ENCODE measurements around the gene COQ8B. TPM values are rescaled to one million over a fixed set of nuclear protein-coding genes. Genes with fewer than 3 reads are reported as not detected.

Gene COQ8B
- polyA plus RNA-seq, 1 experiment: 35.3 TPM

DNA sequence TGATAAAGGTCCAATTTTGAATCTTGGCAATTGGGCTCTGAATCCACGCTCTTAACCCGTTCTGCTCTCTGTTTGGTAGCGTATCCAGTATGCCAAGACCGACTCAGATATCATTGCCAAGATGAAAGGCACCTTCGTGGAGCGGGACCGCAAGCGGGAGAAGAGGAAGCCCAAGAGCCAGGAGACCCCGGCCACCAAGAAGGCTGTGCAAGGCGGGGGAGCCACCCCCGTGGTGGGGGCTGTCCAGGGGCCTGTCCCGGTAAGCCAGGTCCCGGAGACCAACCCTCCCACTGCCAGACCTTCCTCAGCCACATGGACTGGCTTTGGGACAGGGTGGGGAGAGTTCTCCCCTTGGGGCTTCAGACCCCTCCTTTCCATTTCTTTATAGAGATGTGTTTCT is 42.7 kb upstream of the COQ8B start:
- H3K27me3 ChIP-seq (ENCODE audit: control insufficient read depth, insufficient read depth, low read length): no peaks in the 10 kb centered on the region
- no peak overlapping the region for H3K4me3 ChIP-seq (ENCODE audit: low read depth, low read length)
- H3K36me3 ChIP-seq (ENCODE audit: control insufficient read depth, insufficient read depth, low read length): peaks cover 39% of the 10 kb centered on the region
- no peak for DNase-seq (ENCODE audit: low read depth)
- POLR2A ChIA-PET: no interaction called here
- no peak for TF ChIP-seq CTCF (IDR thresholded peaks at IDR 0.05; ENCODE audit: insufficient read depth, low read depth, low read length)
- CTCF ChIA-PET: no interaction called here

- DNase-seq (ENCODE audit: low read depth): no peak
- H3K27me3 ChIP-seq (ENCODE audit: control insufficient read depth, insufficient read depth, low read length): no peaks in the 10 kb centered on the region
- peaks cover 32% of the 10 kb centered on the region for H3K36me3 ChIP-seq (ENCODE audit: control insufficient read depth, insufficient read depth, low read length)
- ChIA-PET POLR2A (no interaction called here), CTCF (no interaction called here)
- H3K4me3 ChIP-seq (ENCODE audit: low read depth, low read length): no peak overlapping the region
- TF ChIP-seq CTCF (IDR thresholded peaks at IDR 0.05; ENCODE audit: insufficient read depth, low read depth, low read length): no peak
These were observed 41.8 kb upstream of the COQ8B start for GRCh38 chr19:40758491-40758890.

DNA sequence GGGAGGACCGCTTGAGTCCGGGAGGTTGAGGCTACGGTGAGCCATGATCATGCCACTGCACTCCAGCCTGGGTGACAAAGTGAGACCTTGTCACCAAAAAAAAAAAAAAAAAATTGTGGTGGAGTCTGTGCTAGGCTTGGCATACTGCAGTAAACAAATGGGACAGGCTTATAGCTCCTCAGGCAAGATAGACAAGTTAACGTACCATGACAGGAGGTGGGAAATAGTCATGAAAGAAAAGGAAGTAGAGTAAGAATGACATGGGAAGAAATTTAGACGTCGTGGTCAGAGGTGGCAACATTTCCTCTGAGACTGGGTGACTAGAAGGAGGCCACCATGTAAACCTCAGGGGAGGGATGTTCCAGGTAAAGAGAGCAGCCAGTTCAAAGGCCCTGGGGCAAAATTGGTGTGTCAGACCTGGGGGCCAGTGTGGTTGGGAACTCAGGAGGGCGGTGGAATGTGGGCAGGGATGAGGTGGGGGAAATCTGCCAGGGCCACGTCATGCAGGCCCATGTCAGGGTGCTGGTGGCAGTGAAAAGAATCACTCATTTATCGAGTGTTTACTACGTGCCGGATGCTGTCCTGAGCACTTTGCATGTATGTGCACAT is 39.9 kb upstream of the COQ8B start:
- TF ChIP-seq CTCF (IDR thresholded peaks at IDR 0.05; ENCODE audit: insufficient read depth, low read depth, low read length): no peak
- Histone ChIP-seq H3K36me3 (ENCODE audit: control insufficient read depth, insufficient read depth, low read length) (peaks cover 18% of the 10 kb centered on the region), H3K4me3 (ENCODE audit: low read depth, low read length) (no peak overlapping the region), H3K27me3 (ENCODE audit: control insufficient read depth, insufficient read depth, low read length) (no peaks in the 10 kb centered on the region)
- POLR2A ChIA-PET: no interaction called here
- DNase-seq (ENCODE audit: low read depth): no peak
- CTCF ChIA-PET: no interaction called here

GRCh38 chr19:40755791-40756190 is 39.1 kb upstream of the COQ8B start:
- H3K4me3 ChIP-seq (ENCODE audit: low read depth, low read length): no peak overlapping the region
- no peak for DNase-seq (ENCODE audit: low read depth)
- H3K27me3 ChIP-seq (ENCODE audit: control insufficient read depth, insufficient read depth, low read length): no peaks in the 10 kb centered on the region
- peaks cover 14% of the 10 kb centered on the region for H3K36me3 ChIP-seq (ENCODE audit: control insufficient read depth, insufficient read depth, low read length)
- ChIA-PET POLR2A (no interaction called here), CTCF (interaction anchor here (0.6 to 0.7 kb wide), 2 partner anchors 12 to 394 kb away, joined by 3 read pairs; no protein-coding TSS in a partner anchor)
- TF ChIP-seq CTCF (IDR thresholded peaks at IDR 0.05; ENCODE audit: insufficient read depth, low read depth, low read length): no peak

GRCh38 chr19:40755248-40755624 is 38.5 kb upstream of the COQ8B start:
- POLR2A ChIA-PET: interaction anchor here (0.6 to 1.5 kb wide), 2 partner anchors 23 to 24 kb away, joined by 4 to 7 read pairs; partner anchors contain the start of gene RAB4B
- no peak for DNase-seq (ENCODE audit: low read depth)
- CTCF ChIA-PET: interaction anchor here (0.7 to 1.4 kb wide), 2 partner anchors 13 to 32 kb away, joined by 3 to 4 read pairs; no protein-coding TSS in a partner anchor
- H3K36me3 ChIP-seq (ENCODE audit: control insufficient read depth, insufficient read depth, low read length): peaks cover 13% of the 10 kb centered on the region
- H3K27me3 ChIP-seq (ENCODE audit: control insufficient read depth, insufficient read depth, low read length): no peaks in the 10 kb centered on the region
- no peak overlapping the region for H3K4me3 ChIP-seq (ENCODE audit: low read depth, low read length)
- TF ChIP-seq CTCF (IDR thresholded peaks at IDR 0.05; ENCODE audit: insufficient read depth, low read depth, low read length): no peak

Data from BJ (cell line).